Measurements from ENCODE around the gene CCSER1. TPM values are rescaled to one million over a fixed set of nuclear protein-coding genes. Genes with fewer than 3 reads are reported as not detected.

Gene CCSER1
- polyA plus RNA-seq, 3 donors, result 19.7 to 21.2 (median 20.6) TPM

DNA sequence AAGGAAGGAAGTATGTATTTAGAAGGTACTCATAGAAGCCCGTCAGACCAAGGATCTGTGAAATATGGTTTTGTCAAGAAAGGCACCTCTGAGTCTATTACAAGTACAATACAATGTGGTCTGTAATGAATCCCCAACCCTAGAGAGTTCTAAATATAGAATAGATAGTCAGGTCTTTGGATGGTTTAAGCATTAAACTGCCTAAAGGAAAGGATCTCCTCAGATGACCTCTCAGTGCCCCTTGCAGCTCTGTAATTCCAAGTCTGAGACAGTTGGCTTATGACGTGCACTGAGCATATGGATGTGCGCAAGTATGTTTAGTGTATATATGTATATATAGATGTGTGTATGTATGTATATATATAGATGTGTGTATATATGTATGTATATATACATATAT is 62.0 kb downstream of the CCSER1 start:
- no peak for DNase-seq (ENCODE audit: low read depth in 3 of 3, low spot score in 2 of 3)

DNA sequence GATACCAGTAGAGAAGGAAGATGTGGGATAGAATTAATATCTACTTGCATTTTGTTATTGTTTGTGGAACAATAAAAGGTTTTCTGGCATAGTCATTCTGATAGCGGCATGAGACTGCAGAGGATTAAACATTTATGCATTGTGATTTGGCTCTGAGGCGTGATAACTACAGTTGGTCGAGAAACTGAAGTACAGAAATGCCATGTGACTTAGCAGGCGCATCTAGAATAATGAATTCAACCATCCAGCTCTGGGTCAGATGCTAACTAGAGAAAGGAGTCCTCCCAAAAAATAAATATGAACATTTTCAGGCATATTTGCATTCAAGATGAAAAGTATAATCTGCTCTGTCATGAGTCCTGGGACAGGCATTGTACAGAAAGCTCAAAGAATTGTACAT is 62.8 kb downstream of the CCSER1 start:
- no peak for DNase-seq (ENCODE audit: low read depth in 3 of 3, low spot score in 2 of 3)

DNA sequence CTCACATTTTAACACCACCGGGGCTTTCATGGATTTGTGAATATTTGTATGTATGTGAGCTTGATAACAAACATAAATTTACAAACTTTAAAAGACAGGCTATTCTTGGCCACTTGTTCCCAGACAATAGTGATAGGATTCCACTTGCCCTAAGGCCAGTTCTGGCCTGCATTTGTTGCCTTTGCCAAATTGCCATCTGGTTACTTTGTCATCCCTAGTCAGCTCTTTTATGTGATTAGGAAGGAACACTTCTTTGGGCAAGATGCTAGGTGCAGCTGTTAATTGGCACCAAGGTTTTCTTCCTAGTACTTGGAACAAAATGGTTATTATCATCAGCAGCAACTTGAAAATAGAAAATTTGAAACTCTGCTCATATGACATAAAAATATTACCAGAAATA is 63.3 kb downstream of the CCSER1 start:
- no peak for DNase-seq (ENCODE audit: low read depth in 3 of 3, low spot score in 2 of 3)

DNA sequence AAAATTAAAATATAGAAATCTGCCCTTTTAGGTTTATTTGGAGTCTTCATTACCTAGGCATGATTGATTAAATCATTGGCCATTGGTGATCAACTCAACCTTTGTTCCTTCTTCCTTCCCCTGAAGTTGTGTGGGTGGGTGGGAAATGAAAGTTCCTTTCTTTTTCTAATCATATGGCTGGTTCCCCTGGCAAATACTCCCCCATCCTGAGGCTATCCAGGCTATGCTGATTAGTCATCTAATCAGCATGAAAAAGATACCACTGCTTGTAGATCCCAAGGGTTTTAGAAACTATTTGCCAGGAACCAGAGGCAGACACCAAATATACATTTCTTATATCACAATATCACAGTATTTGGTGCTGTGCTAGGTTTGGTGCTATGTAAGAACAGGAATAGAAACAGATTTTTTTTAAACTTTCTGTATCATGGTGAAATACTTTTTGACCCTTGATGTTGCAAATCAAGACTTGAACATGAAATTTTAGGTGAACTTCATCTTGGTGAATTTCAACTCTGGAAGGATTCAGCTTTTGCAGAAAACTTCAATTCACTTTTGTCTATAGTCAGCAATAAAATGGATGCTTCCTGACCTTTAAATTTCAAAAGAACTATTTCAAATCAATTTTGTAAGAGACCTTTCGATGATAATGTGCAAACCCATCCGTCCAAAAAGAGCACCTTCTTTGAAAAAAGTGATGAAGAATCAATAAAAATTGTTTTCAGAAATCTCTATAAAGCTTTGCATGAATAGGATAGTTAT is 71.1 kb downstream of the CCSER1 start:
- no peak for DNase-seq (ENCODE audit: low read depth in 3 of 3, low spot score in 2 of 3)

DNA sequence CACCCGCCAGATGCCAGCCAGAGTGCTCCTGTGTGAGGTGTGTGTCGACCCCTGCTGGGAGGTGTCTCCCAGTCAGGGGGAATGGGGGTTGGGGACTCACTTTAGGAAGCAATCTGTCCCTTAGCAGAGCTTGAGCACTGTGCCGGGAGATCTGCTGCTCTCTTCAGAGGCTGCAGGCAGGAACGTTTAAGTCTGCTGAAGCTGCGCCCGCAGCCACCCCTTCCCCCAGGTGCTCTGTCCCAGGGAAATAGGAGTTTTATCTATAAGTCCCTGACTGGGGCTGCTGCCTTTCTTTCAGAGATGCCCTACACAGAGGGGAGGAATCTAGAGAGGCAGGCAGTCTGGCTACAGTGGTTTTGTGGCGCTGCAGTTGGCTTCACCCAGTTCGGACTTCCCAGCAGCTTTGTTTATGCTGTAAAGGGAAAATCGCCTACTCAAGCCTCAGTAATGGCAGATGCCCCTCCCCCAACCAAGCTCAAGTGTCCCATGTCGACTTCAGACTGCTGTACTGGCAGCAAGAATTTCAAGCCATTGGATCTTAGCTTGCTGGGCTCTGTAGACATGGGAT is 80.8 kb downstream of the CCSER1 start:
- no peak for DNase-seq (ENCODE audit: low read depth in 3 of 3, low spot score in 2 of 3)

DNA sequence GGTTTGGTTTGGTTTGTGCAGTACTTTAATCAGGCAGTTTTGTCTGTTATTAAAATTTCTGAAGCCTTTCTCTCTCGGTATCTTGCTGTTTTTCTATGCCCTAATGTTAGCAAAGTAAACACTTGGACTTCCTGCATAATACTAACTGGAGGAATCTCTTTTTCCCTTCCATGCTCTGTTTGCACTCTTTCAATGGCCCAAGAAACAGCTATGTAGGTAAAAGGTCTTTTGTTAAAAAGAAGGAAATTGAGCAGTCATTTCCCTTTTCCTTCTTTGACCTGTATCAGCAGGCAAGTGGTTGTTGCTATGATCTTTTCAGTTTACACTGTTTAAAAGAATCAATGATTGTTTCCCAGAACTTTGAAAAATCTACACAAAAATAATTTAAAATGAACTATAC is 82.7 kb downstream of the CCSER1 start:
- no peak for DNase-seq (ENCODE audit: low read depth in 3 of 3, low spot score in 2 of 3)

DNA sequence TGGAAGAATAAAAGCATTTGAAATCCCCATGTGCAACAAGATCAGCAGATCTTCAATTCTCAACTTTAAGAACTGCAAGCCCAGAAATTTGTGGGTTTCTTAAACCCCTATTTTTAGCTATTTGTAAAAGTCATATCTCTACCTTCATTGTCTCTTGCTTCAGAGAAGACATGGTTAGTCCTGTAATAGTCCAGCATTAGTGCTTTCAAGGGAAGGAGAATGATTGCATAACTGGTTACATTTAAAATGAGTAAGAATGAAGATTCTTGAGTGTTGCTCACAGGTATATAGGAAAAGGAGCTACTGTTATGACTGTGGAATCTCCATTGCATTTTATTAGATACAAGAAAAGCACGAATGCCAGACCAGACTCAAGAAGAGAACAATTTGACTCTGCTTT is 84.0 kb downstream of the CCSER1 start:
- DNase-seq (ENCODE audit: low read depth in 3 of 3, low spot score in 2 of 3), result no peak

DNA sequence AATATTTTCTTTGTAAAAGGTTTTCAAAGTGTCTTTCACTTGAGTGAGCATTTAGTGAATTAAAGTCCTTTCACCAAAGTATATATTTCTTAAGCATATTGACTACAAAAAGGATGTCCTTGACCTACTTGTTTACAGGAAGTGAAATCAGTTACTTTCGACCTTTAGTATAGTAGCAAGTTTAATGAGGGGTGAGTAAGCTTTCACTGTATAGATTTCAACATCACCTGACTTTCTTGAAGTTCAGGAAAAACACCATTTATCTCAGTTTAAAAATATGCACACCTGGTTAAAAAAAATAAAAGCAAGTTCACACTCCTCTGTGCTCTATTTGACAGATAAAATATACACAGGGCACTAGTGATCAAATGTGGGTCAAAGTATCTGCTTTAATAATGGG is 88.1 kb downstream of the CCSER1 start:
- no peak for DNase-seq (ENCODE audit: low read depth in 3 of 3, low spot score in 2 of 3)

DNA sequence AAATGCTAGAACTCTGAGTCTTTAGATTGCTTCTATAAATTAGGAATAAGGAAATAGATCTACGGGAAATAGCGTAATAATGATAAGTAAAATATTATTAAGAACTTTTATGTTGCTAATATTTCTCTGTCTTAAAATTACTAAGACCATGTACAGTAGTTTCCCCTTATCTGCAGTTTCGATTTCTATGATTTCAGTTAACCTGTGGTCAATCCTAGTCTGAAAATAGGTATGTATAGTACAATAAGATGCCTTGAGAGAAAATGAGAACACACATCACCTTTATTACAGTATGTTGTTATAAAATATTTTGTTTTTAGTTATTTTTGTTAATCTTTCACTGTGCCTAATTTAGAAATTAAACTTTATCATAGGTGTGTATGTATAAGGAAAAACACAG is 92.6 kb downstream of the CCSER1 start:
- no peak for DNase-seq (ENCODE audit: low read depth in 3 of 3, low spot score in 2 of 3)

DNA sequence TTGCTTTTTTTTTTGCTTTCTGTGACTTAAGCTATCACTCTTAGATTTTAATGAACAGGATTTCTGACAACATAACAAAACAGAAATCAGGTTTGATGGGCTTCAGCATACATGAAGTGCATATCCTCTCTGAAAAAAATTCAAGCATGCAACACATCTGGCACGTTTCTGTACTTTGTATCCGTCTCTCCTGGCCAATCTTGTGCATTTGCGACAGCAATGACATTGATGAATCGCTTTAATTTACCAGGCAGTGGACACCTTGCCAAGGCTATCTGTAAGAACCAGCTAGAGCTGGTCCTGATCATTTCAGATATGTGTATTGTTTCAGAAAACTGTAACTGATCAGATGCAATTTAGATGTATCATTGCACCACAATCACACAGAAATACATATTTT is 93.3 kb downstream of the CCSER1 start:
- no peak for DNase-seq (ENCODE audit: low read depth in 3 of 3, low spot score in 2 of 3)

DNA sequence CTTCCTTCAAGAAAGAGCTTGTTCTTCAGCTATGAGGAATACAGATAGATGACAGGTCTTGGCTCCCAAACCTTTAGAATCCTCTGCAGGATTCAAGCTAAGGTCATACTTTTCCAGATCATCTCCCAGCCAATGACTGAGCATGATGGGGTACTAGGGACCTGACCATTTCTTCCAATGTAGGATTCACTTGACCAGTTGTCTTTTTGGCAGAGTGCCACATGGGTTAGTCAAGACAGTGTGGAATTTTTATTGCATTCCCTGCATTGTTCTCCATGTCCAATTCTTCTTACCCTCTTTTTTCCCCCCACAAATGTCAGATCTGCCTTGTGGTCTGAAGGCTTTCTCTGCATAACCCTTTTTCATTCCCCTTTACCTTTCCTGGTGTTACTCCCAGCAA is 99.5 kb downstream of the CCSER1 start:
- no peak for DNase-seq (ENCODE audit: low read depth in 3 of 3, low spot score in 2 of 3)

DNA sequence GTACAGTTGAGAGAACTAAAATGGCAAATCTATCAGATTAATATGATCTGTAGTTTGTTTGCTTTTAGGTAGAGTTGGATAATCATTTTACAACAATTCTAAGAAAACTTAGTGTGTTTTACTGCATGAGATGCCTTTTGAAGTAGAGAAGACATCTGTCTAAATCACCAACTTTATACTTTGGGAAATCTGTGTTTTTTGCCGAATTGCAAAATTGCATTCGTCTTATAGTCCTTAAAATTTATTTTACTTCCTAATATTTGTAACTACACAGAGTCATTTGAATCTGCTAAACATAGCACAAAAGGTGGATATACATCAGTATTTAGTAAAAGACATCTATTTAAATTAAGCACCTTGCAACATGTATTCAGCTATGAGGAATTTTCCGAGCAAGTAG is 100.0 kb downstream of the CCSER1 start:
- no peak for DNase-seq (ENCODE audit: low read depth in 3 of 3, low spot score in 2 of 3)

DNA sequence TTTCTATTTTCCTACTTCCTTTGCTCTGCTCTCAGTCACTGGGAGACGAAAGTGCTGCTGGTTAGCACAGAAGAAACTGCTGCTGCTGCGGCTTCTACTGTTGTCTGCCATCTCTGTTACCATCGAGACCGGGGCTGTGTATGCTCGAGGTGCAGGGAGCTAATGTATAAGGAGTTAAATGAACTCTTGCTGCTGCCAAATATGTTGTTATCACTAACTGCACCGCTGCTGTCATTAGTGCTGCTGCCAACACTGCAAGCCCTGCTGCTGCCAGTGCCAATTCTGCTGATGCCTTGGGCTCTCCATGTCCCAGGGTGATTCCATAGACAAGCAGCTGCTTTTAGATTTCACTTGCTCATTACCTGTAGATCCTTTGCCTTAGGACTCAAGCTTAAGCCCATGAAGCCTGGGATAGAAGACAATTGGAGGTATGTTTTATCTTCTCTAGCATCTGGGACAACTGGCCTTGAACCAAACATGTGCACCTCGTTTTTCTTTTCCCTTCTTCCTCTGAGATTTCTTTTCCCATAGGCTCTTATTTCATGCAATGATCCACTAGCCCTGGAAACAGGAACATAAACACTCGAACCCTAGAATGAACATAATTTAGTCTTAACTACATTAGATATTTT is 107.8 kb downstream of the CCSER1 start:
- no peak for DNase-seq (ENCODE audit: low read depth in 3 of 3, low spot score in 2 of 3)

DNA sequence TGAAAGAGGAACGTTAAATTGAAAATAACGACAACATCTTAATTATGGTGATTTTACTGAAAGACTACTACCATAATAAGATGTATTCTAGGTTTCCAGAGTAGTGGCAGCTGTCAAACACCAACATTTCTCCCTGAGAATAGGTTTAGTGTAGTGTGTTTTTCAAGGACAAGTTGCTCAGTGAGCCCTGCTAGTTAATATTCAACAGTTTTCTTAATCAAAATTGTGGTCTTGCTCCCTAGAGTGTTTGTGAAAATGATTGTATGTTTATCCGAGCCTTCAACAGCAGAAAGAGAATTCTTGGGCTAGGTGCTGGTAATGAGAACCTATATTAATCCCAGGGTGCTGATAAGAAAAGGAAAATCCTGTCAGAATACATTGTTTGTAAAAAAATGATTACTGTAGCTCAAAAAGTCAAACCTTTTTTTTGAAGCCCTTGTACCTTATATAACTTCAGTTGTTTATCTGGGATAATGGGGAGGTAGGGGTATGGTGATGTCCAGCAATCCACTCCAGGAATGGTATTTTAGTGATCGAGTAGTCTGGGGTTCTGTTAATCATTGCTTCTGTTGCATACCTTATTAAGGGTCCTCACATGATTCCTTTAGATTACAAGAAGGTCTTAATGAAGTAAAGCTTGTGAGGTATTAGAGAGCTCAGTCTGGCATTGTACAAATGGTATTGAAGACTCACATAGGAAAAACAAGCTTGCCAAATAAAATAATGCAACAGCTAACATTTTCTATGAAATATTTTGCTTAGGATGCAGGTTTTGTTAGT is 110.7 kb downstream of the CCSER1 start:
- DNase-seq (ENCODE audit: low read depth in 3 of 3, low spot score in 2 of 3), result no peak

DNA sequence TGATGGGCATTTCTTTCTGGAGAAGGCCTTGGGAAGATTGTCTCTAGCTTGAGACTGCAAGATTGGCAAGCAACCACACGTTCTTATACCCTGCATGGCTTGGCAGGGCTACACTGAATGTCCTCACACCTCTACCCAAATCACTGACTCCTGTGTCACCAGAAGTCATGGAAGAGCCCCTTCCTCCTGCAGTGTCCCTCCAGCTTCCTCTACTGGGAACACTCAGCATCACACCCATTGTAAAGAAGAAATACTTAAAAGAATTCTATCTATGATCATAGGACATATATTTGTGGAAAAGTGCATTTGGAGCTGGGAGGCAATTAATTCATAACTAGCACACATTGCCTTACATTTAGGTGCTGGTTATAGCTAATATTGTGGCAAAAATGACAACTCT is 113.1 kb downstream of the CCSER1 start:
- no peak for DNase-seq (ENCODE audit: low read depth in 3 of 3, low spot score in 2 of 3)

DNA sequence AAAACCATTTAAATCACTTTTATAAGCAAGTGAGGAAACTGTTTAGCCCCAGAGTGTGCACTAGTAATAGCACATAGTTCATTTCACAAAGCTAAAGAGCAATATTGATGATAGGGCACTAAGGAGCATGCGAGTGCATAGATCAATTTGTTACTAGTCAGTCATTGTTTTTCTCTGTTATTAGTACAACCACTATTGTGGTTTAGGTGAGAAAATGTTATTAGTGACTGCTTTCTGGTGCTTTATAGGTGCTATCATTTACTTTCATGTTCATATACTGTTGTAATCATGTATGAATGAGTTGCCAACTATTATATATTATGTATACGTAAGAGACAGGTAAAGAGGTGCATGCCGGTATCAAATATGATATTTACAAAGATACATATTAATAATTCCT is 113.8 kb downstream of the CCSER1 start:
- DNase-seq (ENCODE audit: low read depth in 3 of 3, low spot score in 2 of 3), result no peak

DNA sequence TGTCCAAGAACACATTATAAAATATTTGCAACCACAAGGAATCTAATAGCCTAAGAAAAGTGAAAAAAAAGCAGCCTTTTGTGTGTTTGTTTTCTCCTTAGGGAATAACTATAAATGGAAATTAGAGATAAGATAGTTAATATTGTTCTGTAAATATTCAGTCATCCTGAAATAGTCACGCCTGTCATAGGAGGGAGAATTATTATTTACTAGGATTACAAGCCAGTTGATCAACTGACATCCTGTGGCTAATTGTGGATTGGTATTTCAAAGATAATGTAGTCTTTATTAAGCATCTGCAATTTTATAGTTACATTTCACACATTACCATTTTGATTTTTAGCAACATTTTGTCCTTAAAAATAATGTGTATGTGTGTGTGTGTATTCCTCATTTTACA is 118.6 kb downstream of the CCSER1 start:
- DNase-seq (ENCODE audit: low read depth in 3 of 3, low spot score in 2 of 3), result no peak

DNA sequence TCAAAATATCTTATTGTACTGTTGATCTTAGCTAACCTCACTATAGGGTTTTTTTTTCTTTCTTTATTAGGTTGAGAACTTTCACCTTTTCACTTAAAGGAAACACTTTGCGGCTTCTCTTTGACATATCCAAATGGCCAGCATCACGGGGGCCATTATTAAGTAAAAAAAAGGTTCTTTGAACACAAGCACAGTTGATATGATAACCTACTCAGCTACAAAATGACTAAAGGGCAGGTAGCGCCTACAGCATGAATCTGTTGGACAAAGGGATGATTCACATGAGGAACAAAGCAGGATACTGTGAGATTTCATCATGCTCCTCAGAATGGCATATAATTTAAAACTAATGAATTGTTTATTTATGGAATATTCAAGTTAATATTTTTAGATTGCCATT is 119.6 kb downstream of the CCSER1 start:
- no peak for DNase-seq (ENCODE audit: low read depth in 3 of 3, low spot score in 2 of 3)

DNA sequence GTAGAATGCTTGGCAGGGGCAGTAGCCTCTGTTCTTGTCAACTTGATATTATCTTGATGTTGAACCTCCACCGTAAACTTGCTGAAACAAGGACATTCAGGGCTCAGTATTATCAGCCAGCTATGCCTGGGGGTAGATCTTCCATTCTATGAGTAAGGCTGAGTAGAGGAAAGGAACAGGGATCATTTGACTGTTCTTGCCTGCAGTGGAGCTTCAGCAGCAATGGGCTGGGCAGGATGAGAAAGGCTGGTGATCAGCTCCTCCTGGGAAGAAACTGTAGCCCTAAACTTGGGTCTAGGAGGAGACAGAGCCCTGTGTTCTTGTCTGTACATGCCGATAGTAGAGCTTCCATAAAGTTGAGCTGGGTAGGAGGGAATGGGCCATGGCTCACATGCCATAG is 127.2 kb downstream of the CCSER1 start:
- no peak for DNase-seq (ENCODE audit: low read depth in 3 of 3, low spot score in 2 of 3)

DNA sequence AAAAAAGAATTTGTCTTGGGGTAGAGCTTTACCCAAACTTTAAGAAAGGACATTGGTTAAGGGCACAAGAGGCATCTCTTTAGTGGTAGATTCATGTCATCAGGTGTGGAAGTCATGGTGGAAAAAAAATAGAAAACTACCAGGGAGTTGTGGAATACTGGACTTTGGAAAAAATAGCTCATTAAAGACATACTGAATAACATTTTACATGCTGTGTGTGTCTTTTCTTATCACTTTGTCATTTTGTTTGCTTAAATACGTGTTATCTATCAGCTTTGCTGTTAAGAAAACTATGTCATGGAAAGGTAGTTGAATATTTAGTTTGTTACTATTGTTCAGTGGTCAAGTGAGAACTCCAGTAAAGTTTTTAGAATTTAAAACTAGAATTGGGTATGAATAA is 147.0 kb downstream of the CCSER1 start:
- no peak for DNase-seq (ENCODE audit: low read depth in 3 of 3, low spot score in 2 of 3)

DNA sequence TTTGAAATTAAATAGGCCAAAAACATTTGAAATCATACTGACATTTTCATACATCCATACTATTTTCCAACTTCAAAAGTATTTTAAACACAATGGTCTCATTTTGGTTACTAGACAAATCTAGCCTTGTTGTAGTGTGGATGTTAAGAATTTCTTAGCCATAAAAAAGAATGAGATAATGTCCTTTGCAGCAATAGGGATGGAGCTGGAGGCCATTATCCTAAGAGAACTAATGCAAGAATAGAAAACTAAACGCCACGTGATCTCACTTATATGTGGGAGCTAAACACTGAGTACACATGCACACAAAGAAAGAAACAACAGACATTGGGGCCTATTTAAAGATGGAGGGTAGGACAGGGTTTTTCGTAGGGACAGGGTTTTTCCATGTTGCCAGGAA is 153.8 kb downstream of the CCSER1 start:
- no peak for DNase-seq (ENCODE audit: low read depth in 3 of 3, low spot score in 2 of 3)

Measured in right renal cortex interstitium (tissue), 3 donors.